ENCODE results near the gene LIF. TPM values are rescaled to one million over a fixed set of nuclear protein-coding genes. Genes with fewer than 3 reads are reported as not detected.

Gene LIF
- total and polyA plus RNA-seq, 4 donors, result 1.3 to 6.6 (median 3.4) TPM

DNA sequence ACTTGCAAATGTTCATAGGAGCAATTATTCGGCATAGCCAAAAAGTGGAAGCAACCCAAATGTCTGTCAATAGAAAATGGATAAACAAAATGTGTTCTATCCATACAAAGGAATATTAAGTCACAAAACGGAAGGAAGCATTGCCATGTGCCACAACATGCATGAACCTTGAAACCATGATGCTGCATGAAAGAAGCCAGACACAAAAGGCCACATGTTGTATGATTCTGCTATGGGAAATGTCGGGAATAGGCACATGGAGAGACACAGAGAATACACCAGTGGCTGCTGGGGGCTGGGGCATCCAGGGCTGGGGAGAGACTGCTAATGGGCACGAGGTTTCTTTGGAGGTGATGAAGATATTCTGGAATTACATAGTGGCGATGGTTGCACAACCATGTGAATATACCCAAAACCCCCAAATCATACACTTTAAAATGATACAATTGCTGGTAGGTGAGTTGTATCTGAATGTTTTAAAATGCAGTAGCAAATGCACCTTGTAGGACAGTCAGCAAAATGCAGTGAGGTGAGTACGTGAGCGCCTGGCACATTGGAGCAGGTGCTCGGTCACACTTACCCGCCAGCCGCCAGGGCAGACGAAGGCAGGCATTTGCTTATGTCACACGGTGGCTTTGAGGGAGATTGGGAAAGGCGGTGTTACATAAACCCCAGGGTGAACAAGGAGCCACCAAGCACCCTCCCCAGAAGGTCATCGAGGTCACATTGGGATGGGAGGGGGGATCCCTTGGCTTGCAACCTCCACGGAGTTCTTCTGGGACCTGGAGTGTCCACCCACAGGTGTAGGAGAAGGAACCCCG, 26.4 kb upstream of the LIF start:
- ATAC-seq (ENCODE audit: low FRiP score) (no peak), DNase-seq (no peak)
- Histone ChIP-seq H3K27me3 (ENCODE audit: control insufficient read depth in 1 of 2, insufficient read depth in 2 of 2, low read length in 1 of 2) (no peaks in the 10 kb centered on the region), H3K9me3 (ENCODE audit: control insufficient read depth, low read length) (no peaks in the 10 kb centered on the region), H3K27ac (ENCODE audit: low read depth in 1 of 2, low read length in 2 of 2) (no peak overlapping the region), H3K4me3 (ENCODE audit: low read length in 2 of 2) (no peak overlapping the region), H3K4me1 (ENCODE audit: control insufficient read depth in 1 of 2, insufficient read depth in 2 of 2, low read length in 2 of 2) (no peaks in the 10 kb centered on the region), H3K36me3 (ENCODE audit: control insufficient read depth in 1 of 2, insufficient read depth in 2 of 2, low read length in 1 of 2) (no peaks in the 10 kb centered on the region)
- WGBS, 2 donors, result 85 to 87% methylated on average over 16 of the region's 16 CpGs
- intact Hi-C loops (cut with DNase I), result no loop called here

DNA sequence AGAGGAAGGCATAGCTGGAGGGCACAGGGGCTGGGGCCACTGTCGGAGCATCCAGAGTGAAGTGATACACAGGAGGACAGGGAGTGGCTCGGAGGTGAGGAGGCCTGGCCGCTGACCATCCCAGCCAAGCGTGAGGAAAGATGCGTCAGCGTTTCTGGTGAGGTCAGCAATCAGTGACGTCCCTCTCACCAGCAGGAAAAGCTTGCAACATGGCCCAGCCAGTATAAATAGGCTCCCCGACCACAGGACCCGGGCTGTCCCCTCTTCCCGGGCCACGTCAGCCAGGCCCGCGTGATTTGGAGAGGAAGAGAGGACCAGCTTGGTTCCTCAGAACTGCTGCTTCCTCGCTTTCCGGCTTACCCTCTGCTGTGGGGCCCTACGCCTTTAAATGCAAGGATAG, 24.3 kb upstream of the LIF start:
- Histone ChIP-seq H3K27ac (ENCODE audit: low read depth in 1 of 2, low read length in 2 of 2) (no peak overlapping the region), H3K4me1 (ENCODE audit: control insufficient read depth in 1 of 2, insufficient read depth in 2 of 2, low read length in 2 of 2) (no peaks in the 10 kb centered on the region)
- ATAC-seq (ENCODE audit: low FRiP score), result peak; percentile 62

DNA sequence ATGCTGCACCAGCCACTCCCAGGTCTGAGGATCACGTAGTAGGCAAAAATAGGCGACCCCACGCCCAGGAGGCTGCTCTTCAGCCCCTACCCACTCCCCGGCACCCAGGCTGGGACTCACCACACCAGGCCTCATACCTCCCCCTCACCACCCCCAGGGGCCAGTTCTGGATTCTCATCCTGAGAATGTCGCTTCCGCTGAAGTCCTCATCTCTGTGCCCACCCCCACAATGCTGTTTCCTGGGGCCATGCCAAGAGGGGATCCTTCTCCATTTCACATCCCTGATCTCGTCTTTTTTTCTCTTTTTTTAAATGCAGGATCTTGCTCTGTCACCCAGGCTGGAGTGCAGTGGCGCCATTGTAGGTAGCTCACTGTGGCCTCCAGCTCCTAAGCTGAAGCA, 21.8 kb upstream of the LIF start:
- H3K27ac ChIP-seq (ENCODE audit: low read depth in 1 of 2, low read length in 2 of 2), result no peak overlapping the region
- 89 to 90% methylated on average over 8 of the region's 8 CpGs for WGBS, 2 donors
- intact Hi-C loops (cut with DNase I), result no loop called here

More for the DNA sequence above, 24.3 kb upstream of the LIF start:
- H3K4me3 ChIP-seq (ENCODE audit: low read length in 2 of 2), result no peak overlapping the region
- intact Hi-C loops (cut with DNase I), result no loop called here
- peak in 1 of 2 donors; percentile 94 for DNase-seq
- no peaks in the 10 kb centered on the region for H3K9me3 ChIP-seq (ENCODE audit: control insufficient read depth, low read length)
- no peaks in the 10 kb centered on the region for H3K27me3 ChIP-seq (ENCODE audit: control insufficient read depth in 1 of 2, insufficient read depth in 2 of 2, low read length in 1 of 2)
- no peaks in the 10 kb centered on the region for H3K36me3 ChIP-seq (ENCODE audit: control insufficient read depth in 1 of 2, insufficient read depth in 2 of 2, low read length in 1 of 2)
- 86% methylated on average over 16 of the region's 16 CpGs for WGBS, 2 donors

DNA sequence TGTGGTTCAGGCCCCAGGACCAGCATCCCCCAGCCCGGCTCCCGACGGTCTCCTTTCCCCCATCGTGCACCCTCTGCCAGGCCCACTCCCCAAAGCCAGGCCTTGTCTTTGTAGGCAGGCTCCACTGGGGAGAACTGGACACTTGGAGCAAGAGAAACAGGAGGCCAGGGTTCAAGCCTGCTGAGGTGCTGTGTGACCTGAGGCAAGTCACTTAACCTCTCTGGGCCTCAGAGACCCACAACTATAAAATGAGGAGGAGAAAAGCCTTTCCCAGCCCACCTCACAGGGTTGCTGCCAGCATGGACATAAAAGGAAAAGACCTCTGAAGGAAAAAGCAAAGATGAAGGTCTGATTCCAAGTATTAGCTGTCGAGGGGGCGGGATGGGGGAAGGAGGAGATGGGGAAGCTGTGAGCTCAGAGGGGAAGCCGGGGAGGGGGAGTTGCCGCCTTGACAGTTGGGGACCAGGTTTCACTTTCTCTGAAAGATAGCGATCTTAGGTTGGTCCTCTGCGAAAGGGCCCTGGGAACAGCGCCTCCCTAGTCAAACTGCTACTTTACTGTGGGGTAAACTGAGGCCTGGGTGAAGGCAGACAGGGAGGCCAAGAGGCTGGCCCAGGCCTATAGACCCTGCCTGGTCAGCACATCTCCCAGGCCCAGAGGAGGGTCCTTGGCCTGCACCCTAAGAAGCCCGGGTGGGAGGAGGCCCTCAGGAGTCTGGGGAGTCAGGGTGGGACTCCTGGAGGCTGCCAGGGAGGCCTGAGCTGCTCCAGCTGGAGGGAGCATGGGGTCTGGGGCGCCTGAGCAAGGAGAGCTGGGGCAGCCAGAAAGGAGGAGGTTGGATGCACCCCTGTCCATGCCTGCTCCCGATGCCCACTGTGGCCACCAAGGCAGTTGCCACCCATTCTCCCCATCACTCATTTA, 21.1 kb upstream of the LIF start:
- no peak overlapping the region for H3K27ac ChIP-seq (ENCODE audit: low read depth in 1 of 2, low read length in 2 of 2)
- ATAC-seq (ENCODE audit: low FRiP score), result no peak
- intact Hi-C loops (cut with DNase I), result no loop called here

More for the DNA sequence above, 21.8 kb upstream of the LIF start:
- Histone ChIP-seq H3K9me3 (ENCODE audit: control insufficient read depth, low read length) (no peaks in the 10 kb centered on the region), H3K4me1 (ENCODE audit: control insufficient read depth in 1 of 2, insufficient read depth in 2 of 2, low read length in 2 of 2) (no peaks in the 10 kb centered on the region), H3K4me3 (ENCODE audit: low read length in 2 of 2) (no peak overlapping the region), H3K36me3 (ENCODE audit: control insufficient read depth in 1 of 2, insufficient read depth in 2 of 2, low read length in 1 of 2) (no peaks in the 10 kb centered on the region), H3K27me3 (ENCODE audit: control insufficient read depth in 1 of 2, insufficient read depth in 2 of 2, low read length in 1 of 2) (no peaks in the 10 kb centered on the region)
- ATAC-seq (ENCODE audit: low FRiP score) (no peak), DNase-seq (no peak)

DNA sequence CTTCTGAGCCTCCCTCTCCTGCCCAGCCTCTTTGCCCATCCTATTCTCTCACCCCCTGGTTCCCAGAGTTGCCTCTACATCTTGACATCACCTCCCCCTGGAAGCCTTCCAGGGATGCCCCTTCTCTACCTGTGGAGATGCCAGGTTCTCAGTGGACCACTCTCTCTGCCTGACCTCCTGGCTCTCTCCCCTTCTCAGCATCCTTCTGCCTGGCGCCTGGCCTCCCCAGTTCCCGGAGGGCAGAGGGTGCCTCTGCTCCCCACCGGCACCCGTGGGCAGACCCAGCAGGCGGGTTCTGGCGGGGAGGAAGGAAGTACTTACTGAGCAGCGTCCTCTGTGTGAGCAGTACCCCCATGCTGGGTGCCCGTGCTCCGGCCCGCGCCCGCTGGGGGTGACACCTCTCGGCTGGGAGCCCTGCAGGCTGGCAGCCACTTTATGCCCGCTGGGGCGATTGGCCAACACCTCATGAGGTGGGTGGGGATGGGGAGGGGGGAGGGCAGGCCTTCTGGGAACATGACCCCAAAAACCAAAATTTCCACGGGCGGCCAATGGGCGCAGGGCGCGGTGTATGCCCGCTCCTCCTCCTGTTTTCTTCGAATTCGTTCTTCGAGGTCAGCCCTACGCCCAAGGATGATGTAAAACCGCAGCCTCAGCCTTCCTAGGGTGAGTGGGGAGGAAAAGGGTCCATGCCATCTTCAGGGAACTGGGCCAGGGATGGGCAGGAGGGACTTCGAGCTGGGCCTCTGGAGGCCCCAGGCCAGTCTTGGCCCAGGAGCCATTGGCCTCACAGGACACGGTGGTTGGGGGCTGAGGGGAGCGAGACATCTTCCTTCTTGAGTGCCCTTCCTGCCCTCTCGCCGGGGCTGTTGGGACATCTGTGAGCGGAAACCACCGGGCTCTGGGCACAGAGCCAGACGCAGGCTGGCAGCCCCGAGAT, 20.2 kb upstream of the LIF start, which contains the start of gene OSM:
OSM (minus strand) TSS at position 407 of the 937 bp plus-strand sequence; CDS start at position 355, 52 bp downstream.
- no peaks in the 10 kb centered on the region for H3K4me1 ChIP-seq (ENCODE audit: control insufficient read depth in 1 of 2, insufficient read depth in 2 of 2, low read length in 2 of 2)
- intact Hi-C loops (cut with DNase I), result no loop called here

More for the DNA sequence above, 21.1 kb upstream of the LIF start:
- no peak overlapping the region for H3K4me3 ChIP-seq (ENCODE audit: low read length in 2 of 2)
- DNase-seq, result no peak
- no peaks in the 10 kb centered on the region for H3K4me1 ChIP-seq (ENCODE audit: control insufficient read depth in 1 of 2, insufficient read depth in 2 of 2, low read length in 2 of 2)
- H3K27me3 ChIP-seq (ENCODE audit: control insufficient read depth in 1 of 2, insufficient read depth in 2 of 2, low read length in 1 of 2), result no peaks in the 10 kb centered on the region
- WGBS, 2 donors, result 88% methylated on average over 14 of the region's 14 CpGs
- H3K9me3 ChIP-seq (ENCODE audit: control insufficient read depth, low read length), result no peaks in the 10 kb centered on the region
- H3K36me3 ChIP-seq (ENCODE audit: control insufficient read depth in 1 of 2, insufficient read depth in 2 of 2, low read length in 1 of 2), result no peaks in the 10 kb centered on the region

DNA sequence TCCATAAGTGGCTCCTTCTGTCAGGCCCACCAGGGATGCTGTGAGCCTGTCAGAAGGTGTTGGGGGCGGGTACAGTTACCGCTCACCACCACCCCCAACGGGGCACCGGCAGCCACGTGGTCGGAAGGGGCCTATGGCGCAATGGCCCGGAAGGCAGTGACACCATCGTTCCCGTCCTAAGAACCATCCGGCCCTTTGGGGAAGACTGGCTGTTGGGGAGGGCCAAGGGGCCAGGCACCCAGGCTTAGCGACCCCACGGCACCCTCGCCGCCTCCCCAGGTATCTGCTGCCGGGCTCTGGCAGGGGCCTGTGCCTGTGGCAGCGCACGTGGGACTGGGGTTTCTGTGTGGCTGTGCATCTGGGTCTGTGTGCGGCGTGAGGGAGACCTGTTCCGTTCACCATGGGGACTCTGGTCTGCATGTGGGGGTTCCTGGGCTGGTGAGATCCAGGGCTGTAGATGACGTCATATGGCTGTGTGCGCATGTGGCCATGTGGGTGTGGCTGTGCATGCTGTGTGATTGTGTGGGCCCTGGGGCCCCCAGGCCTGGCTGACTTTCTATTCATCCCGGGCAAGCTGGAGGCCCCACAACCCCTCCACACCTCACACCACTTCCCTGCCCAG, 19.4 kb upstream of the LIF start:
- 80 to 84% methylated on average over 24 of the region's 24 CpGs for WGBS, 2 donors
- H3K36me3 ChIP-seq (ENCODE audit: control insufficient read depth in 1 of 2, insufficient read depth in 2 of 2, low read length in 1 of 2), result no peaks in the 10 kb centered on the region
- ATAC-seq (ENCODE audit: low FRiP score) (peak; percentile 44), DNase-seq (peak in 1 of 2 donors; percentile 87)
- no peak overlapping the region for H3K4me3 ChIP-seq (ENCODE audit: low read length in 2 of 2)
- H3K9me3 ChIP-seq (ENCODE audit: control insufficient read depth, low read length), result no peaks in the 10 kb centered on the region
- no peak overlapping the region for H3K27ac ChIP-seq (ENCODE audit: low read depth in 1 of 2, low read length in 2 of 2)
- H3K4me1 ChIP-seq (ENCODE audit: control insufficient read depth in 1 of 2, insufficient read depth in 2 of 2, low read length in 2 of 2), result no peaks in the 10 kb centered on the region
- intact Hi-C loops (cut with DNase I), result no loop called here
- no peaks in the 10 kb centered on the region for H3K27me3 ChIP-seq (ENCODE audit: control insufficient read depth in 1 of 2, insufficient read depth in 2 of 2, low read length in 1 of 2)

More for the DNA sequence above, 20.2 kb upstream of the LIF start, which contains the start of gene OSM:
- DNase-seq (peak in 1 of 2 donors; percentile 89), ATAC-seq (ENCODE audit: low FRiP score) (peak; percentile 15)
- Histone ChIP-seq H3K9me3 (ENCODE audit: control insufficient read depth, low read length) (no peaks in the 10 kb centered on the region), H3K36me3 (ENCODE audit: control insufficient read depth in 1 of 2, insufficient read depth in 2 of 2, low read length in 1 of 2) (no peaks in the 10 kb centered on the region), H3K27me3 (ENCODE audit: control insufficient read depth in 1 of 2, insufficient read depth in 2 of 2, low read length in 1 of 2) (no peaks in the 10 kb centered on the region), H3K27ac (ENCODE audit: low read depth in 1 of 2, low read length in 2 of 2) (no peak within 1 kb of the TSS), H3K4me3 (ENCODE audit: low read length in 2 of 2) (no peak within 1 kb of the TSS)
- 83 to 85% methylated on average over 34 to 35 of the region's 35 CpGs for WGBS, 2 donors

DNA sequence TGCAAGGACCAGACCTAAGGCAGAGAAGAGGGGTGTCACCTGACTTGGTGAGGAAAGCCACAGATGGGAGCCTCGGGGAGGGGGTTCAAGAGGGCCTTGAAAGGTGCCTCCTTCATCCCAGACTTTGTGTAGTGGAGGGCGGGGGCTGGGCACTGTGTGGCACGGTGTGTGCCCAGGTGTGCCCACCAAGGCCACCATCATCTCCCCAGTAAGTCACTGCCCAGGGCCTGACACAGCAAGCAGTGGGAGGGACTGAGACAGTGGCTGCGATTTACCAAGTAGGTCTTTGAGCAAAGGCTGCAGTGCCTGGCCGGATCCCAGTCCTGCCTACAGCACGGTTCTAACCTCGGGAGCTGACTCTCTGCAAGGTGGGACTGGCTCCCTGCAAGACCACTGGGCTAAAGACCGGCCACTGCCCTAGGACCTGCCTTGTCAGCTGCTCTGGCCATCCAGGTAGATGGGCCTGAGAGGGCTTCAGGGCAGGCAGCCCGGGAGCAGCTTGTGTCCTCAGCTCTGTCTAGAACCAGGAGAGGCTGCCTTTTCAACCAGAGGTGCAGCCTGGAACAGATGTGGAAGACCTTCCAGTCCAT, 18.7 kb upstream of the LIF start:
- Histone ChIP-seq H3K27me3 (ENCODE audit: control insufficient read depth in 1 of 2, insufficient read depth in 2 of 2, low read length in 1 of 2) (no peaks in the 10 kb centered on the region), H3K4me3 (ENCODE audit: low read length in 2 of 2) (no peak overlapping the region), H3K4me1 (ENCODE audit: control insufficient read depth in 1 of 2, insufficient read depth in 2 of 2, low read length in 2 of 2) (no peaks in the 10 kb centered on the region), H3K36me3 (ENCODE audit: control insufficient read depth in 1 of 2, insufficient read depth in 2 of 2, low read length in 1 of 2) (no peaks in the 10 kb centered on the region), H3K9me3 (ENCODE audit: control insufficient read depth, low read length) (no peaks in the 10 kb centered on the region), H3K27ac (ENCODE audit: low read depth in 1 of 2, low read length in 2 of 2) (no peak overlapping the region)
- no peak for ATAC-seq (ENCODE audit: low FRiP score)
- 88 to 90% methylated on average over 9 of the region's 9 CpGs for WGBS, 2 donors
- intact Hi-C loops (cut with DNase I), result no loop called here
- DNase-seq, result no peak
